ENCODE data around the gene PROZ. TPM values are rescaled to one million over a fixed set of nuclear protein-coding genes. Genes with fewer than 3 reads are reported as not detected.

PROZ gene
- total and polyA plus RNA-seq, 2 of the 13 experiments (the other 11 are each of a cell fraction or from before 2014, with no cell fraction given) = 5.6 to 22.5 TPM

DNA sequence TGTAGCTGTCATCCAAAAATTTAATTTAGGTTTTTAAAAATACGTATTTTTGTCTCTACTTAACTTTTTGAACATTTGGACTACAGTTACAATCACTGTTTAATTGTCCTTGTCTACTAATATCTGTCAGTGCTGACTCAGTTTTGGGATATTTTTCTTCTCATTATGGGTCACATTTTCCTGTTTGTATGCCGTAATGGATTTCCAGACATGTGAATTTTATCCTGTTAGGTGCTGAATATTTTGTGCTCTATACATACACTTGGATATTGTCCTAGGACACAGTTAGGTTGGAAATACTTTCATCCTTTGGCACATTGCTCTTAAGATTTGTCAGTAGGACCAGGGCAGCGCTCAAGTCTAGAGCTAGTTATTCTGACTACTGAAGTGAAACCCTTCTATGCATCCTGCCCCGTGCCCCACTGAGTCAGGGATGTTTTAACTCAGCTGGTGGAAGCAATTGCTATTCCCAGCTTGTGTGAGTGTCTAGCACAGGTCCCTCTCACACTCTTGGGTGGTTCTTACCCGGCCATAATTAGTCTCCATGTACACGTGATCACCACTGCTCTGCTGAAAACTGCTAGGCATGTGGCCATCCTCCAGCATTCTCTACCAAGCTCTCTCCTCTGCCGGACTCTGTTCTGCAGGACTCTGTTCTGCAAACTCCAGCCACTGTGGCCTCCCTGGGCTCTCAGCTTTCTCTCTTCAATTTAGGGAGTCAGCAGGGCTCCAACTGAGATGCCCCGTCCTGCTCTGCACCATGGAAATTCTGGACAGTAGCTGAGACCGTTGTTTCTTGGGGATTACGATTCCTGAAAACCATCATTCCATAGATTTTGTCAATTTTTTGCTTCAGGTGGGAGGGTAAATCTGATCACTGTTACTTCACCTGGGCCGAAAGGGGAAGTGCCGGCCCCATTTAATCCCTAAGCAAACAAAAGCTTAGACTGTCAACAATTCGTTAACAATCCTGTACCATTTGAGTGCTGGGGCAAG lies 11.1 kb downstream of the PROZ start (continued):
- TF ChIP-seq, protein P1, sequence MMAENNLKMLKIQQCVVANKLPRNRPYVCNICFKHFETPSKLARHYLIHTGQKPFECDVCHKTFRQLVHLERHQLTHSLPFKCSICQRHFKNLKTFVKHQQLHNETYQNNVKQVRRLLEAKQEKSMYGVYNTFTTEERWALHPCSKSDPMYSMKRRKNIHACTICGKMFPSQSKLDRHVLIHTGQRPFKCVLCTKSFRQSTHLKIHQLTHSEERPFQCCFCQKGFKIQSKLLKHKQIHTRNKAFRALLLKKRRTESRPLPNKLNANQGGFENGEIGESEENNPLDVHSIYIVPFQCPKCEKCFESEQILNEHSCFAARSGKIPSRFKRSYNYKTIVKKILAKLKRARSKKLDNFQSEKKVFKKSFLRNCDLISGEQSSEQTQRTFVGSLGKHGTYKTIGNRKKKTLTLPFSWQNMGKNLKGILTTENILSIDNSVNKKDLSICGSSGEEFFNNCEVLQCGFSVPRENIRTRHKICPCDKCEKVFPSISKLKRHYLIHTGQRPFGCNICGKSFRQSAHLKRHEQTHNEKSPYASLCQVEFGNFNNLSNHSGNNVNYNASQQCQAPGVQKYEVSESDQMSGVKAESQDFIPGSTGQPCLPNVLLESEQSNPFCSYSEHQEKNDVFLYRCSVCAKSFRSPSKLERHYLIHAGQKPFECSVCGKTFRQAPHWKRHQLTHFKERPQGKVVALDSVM (CRISPR knock-in tag; IDR thresholded peaks at IDR 0.05) = peak; percentile 85
- TF ChIP-seq BHLHE40 (IDR thresholded peaks at IDR 0.05; ENCODE audit: low read length) (peak; percentile 34; the same call in 1 of the 2 replicates), ZFX (CRISPR knock-in tag; IDR thresholded peaks at IDR 0.05; ENCODE audit: low read depth) (peak; percentile 57; the same call in 1 of the 2 replicates), RXRA (CRISPR knock-in tag; IDR thresholded peaks at IDR 0.05) (peak; percentile 37; the same call in 1 of the 2 replicates), ASH2L (IDR thresholded peaks at IDR 0.05; ENCODE audit: insufficient read length, low read depth, low read length) (peak; percentile 85), ZNF788 (CRISPR knock-in tag; IDR thresholded peaks at IDR 0.05; ENCODE audit: borderline replicate concordance) (0 out of 2 replicates have a peak, but pooled peaks have one; percentile 22), CHD4 (IDR thresholded peaks at IDR 0.05; ENCODE audit: borderline replicate concordance, low read length) (0 out of 2 replicates have a peak, but pooled peaks have one; percentile 55), ZBTB7B (CRISPR knock-in tag; IDR thresholded peaks at IDR 0.05) (0 out of 2 replicates have a peak, but pooled peaks have one; percentile 44), ZNF569 (CRISPR knock-in tag; IDR thresholded peaks at IDR 0.05; ENCODE audit: borderline replicate concordance) (no peak), GPN1 (CRISPR knock-in tag; IDR thresholded peaks at IDR 0.05; ENCODE audit: borderline replicate concordance) (no peak)
- TF ChIP-seq, protein P2, sequence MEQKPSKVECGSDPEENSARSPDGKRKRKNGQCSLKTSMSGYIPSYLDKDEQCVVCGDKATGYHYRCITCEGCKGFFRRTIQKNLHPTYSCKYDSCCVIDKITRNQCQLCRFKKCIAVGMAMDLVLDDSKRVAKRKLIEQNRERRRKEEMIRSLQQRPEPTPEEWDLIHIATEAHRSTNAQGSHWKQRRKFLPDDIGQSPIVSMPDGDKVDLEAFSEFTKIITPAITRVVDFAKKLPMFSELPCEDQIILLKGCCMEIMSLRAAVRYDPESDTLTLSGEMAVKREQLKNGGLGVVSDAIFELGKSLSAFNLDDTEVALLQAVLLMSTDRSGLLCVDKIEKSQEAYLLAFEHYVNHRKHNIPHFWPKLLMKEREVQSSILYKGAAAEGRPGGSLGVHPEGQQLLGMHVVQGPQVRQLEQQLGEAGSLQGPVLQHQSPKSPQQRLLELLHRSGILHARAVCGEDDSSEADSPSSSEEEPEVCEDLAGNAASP (CRISPR knock-in tag; IDR thresholded peaks at IDR 0.05; ENCODE audit: borderline replicate concordance) = peak; percentile 68; the same call in 1 of the 2 replicates
- TF ChIP-seq, protein P3, sequence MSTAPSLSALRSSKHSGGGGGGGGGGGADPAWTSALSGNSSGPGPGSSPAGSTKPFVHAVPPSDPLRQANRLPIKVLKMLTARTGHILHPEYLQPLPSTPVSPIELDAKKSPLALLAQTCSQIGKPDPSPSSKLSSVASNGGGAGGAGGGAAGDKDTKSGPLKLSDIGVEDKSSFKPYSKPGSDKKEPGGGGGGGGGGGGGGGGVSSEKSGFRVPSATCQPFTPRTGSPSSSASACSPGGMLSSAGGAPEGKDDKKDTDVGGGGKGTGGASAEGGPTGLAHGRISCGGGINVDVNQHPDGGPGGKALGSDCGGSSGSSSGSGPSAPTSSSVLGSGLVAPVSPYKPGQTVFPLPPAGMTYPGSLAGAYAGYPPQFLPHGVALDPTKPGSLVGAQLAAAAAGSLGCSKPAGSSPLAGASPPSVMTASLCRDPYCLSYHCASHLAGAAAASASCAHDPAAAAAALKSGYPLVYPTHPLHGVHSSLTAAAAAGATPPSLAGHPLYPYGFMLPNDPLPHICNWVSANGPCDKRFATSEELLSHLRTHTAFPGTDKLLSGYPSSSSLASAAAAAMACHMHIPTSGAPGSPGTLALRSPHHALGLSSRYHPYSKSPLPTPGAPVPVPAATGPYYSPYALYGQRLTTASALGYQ (CRISPR knock-in tag; IDR thresholded peaks at IDR 0.05) = peak; percentile 83; the same call in 1 of the 2 replicates
- TF ChIP-seq, protein P4, sequence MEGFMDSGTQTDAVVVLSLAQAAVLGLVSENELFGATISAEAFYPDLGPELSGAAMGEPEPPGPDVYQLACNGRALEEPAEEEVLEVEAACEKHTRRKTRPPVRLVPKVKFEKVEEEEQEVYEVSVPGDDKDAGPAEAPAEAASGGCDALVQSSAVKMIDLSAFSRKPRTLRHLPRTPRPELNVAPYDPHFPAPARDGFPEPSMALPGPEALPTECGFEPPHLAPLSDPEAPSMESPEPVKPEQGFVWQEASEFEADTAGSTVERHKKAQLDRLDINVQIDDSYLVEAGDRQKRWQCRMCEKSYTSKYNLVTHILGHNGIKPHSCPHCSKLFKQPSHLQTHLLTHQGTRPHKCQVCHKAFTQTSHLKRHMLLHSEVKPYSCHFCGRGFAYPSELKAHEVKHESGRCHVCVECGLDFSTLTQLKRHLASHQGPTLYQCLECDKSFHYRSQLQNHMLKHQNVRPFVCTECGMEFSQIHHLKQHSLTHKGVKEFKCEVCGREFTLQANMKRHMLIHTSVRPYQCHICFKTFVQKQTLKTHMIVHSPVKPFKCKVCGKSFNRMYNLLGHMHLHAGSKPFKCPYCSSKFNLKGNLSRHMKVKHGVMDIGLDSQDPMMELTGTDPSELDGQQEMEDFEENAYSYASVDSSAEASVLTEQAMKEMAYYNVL (CRISPR knock-in tag; IDR thresholded peaks at IDR 0.05; ENCODE audit: borderline replicate concordance) = 0 out of 2 replicates have a peak, but pooled peaks have one; percentile 31
- TF ChIP-seq, protein P5, sequence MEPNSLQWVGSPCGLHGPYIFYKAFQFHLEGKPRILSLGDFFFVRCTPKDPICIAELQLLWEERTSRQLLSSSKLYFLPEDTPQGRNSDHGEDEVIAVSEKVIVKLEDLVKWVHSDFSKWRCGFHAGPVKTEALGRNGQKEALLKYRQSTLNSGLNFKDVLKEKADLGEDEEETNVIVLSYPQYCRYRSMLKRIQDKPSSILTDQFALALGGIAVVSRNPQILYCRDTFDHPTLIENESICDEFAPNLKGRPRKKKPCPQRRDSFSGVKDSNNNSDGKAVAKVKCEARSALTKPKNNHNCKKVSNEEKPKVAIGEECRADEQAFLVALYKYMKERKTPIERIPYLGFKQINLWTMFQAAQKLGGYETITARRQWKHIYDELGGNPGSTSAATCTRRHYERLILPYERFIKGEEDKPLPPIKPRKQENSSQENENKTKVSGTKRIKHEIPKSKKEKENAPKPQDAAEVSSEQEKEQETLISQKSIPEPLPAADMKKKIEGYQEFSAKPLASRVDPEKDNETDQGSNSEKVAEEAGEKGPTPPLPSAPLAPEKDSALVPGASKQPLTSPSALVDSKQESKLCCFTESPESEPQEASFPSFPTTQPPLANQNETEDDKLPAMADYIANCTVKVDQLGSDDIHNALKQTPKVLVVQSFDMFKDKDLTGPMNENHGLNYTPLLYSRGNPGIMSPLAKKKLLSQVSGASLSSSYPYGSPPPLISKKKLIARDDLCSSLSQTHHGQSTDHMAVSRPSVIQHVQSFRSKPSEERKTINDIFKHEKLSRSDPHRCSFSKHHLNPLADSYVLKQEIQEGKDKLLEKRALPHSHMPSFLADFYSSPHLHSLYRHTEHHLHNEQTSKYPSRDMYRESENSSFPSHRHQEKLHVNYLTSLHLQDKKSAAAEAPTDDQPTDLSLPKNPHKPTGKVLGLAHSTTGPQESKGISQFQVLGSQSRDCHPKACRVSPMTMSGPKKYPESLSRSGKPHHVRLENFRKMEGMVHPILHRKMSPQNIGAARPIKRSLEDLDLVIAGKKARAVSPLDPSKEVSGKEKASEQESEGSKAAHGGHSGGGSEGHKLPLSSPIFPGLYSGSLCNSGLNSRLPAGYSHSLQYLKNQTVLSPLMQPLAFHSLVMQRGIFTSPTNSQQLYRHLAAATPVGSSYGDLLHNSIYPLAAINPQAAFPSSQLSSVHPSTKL (CRISPR knock-in tag; IDR thresholded peaks at IDR 0.05) = peak; percentile 87

All from HepG2 (cell line).